DMS53 treated with DMSO at 0.1 percent for 48 hours (cell line): ENCODE results near the gene SCUBE2.
"Not testable (repeated sequence)": the region's sequence is repeated elsewhere in the genome, so short reads cannot be mapped to it uniquely, and the experiment has no call there.

Experiments
- DNase-seq: peaks from one replicate; lab custom pipeline; 2025; ENCODE audit not compliant: unreplicated experiment; lab: John Stamatoyannopoulos, UW

The SCUBE2 gene

DNA sequence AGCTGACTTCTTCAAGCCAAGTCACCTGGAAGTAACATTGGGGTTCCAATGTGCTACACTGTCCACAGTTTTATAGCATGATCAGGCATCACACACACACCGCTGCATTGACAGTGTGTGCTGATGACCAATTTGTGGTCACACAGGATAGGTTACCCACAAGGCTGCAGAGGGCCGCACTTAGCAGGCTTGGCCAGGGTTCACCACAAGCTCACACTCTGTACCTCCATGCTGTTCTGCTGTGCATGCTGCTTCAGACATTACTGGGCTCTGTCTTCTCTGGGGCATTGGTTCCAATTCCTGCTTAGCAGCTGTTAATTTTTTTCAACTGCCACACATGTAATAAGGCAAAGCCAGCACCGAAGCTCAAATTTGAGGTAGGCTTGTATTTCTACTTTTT is 76.6 kb downstream of the SCUBE2 start:
- DNase-seq, result no peak

DNA sequence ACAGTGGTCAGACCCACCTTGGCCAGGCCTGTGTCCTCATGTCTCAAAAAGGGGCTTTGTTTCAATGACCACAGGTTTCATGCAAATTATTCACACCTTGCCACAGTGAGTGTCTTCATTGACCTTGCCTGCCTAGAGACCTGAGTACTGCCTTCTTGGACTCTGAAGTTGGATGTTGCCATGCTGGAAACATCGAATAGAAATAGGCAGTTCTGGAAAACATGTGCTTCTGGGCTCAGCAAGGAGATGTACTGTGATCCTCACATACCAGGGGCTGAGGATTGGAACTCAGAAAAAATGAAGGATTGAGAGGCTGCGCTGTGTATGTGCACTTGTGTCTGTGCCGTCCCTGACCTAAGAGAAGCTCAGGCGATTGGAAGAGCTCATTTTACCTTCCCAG is 78.0 kb downstream of the SCUBE2 start:
- no peak for DNase-seq

DNA sequence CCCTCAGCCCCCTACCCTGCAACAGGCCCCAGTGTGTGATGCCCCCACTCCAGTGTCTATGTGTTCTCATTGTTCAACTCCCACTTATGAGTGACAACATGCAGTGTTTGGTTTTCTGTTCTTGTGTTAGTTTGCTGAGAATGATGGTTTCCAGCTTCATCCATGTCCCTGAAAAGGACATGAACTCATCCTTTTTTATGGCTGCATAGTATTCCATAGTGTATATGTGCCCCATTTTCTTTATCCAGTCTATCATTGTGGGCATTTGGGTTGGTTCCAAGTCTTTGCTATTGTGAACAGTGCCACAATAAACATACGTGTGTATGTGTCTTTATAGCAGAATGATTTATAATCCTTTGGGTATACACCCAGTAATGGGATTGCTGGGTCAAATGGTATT is 81.9 kb downstream of the SCUBE2 start:
- not testable (repeated sequence) for DNase-seq

DNA sequence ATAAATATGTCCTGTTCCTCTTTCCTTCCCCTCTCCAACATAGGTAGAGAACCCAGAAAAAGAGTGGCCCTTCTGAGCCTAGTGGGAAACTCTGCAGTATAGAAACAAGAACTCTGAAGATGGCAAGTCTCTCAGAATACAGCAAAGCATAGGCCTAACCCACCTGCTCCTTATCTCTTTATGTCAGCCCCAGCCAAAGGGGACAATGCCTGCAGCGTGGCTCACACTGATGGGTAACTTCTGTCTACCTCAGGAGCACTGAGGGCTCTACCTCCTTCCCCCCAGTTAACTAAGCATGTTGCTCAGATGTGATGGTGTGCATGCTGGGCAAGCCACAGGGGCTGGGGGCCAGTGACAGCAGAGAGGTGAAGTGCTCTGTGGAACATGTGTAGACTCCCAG is 82.7 kb downstream of the SCUBE2 start:
- no peak for DNase-seq

DNA sequence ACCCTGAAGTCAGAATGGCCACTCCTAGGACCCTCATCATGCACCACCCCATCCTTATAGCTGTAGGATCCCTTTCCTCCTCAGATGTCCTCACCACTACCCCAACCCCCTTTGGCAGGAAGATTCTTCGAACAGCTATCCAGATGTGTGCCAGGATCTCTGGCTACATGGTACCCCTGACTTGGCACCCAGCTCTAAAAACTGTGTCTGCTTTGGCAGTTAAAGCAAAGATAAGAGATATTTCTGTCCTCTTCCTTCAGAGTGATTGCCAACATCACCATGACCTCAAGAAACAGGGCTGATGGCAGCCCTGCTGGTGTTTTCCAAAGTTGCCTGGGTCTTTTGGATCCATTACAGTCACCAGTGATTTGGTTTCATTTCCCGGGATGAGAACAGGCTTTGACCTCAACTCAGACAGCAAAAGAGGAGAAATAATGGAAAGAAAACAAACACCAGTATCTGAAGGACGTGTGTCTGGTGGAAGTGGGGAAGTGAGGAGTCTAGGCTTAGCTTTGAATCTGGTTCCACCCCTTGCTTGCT is 83.3 kb downstream of the SCUBE2 start:
- no peak for DNase-seq

DNA sequence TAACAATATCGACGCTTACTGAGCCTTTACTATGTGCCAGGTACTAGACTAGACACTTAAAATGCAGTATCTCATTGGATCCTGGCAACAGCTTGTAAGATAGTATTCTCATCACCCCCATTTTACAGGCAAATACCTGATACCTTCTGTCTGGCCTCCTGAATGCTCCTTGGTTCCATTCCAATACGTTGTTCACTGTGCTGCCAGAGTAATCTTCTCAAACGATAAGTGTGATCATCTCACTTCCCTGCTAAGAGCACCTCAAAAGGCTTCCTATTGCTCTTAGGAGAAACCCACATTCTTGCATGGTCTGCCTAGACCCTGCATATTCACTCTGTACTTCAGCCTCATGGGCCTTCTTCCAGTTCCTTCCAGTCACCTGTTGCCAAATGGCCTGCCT is 86.3 kb downstream of the SCUBE2 start:
- DNase-seq, result peak; percentile 15

DNA sequence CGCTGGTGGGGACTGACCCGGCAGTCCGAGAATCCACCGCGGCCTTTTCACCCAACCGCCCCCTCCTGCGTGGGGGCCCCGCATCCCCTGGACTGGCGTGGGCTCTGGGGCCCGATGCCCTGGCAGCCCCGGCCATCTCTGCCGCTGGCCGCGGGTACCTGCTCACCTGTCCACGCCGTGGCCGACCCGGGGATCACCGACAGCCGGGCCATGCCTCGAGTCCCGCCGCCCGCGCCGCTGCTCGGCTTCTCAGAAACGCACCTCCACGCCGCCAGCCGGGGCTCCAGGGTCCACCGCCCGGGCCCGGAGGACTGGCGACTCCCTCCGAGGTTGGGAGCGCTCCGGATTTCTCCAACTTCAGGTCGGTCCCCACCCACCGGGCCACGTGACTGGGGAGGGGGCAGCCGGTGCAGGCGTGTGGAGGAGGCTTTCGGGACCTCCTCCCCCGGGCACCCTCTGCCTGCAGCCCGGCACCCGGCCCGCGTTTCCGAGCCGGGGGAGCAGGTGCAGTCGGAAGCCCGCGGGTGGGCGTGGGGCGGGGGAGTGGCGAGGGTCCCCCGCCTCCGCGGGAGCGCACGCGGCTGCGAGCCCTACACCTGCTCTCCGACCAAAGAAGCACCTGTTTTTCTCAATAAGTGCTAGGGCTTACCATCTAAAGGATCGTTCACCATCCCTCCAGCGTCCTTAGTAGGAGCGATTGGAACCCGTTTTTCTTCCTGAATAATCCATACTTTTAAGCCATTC is 87.0 kb downstream of the SCUBE2 start:
- peak; percentile 13 for DNase-seq

DNA sequence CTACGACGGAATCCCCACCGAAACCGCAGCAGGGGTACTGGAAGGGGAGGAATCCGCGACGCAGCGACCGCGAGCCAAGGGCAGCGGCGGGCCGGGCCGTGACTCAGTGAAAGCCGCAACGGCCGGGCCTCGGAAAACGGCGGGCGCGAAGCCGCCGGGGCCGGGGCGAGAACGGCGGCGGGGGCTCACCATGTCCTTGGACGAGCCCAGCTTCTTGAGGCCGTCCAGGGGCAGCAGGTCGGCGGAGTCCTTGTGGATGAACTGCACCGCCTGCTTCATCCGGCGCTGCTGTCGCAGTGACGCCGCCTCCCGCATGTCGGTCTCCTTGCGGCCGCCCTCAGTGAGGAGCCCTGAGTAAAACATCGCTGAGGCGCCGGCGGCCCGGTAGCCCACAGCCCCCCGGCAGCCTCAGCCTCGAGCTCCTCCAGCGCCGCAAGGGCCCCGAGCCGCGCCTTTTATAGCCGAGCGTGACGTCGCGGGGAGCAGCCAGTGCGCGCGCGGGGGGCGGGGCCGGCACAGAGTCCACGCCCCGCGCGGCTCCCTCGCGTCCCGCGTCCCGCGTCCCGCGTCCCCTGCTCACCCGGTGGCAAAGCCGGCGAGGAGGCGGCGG is 87.7 kb downstream of the SCUBE2 start, which contains the start of gene NRIP3:
Gene NRIP3 (minus strand): TSS at position 429 of the 610 bp plus-strand sequence. CDS start 66 bp downstream, at position 363.
- peak; percentile 70 for DNase-seq

DNA sequence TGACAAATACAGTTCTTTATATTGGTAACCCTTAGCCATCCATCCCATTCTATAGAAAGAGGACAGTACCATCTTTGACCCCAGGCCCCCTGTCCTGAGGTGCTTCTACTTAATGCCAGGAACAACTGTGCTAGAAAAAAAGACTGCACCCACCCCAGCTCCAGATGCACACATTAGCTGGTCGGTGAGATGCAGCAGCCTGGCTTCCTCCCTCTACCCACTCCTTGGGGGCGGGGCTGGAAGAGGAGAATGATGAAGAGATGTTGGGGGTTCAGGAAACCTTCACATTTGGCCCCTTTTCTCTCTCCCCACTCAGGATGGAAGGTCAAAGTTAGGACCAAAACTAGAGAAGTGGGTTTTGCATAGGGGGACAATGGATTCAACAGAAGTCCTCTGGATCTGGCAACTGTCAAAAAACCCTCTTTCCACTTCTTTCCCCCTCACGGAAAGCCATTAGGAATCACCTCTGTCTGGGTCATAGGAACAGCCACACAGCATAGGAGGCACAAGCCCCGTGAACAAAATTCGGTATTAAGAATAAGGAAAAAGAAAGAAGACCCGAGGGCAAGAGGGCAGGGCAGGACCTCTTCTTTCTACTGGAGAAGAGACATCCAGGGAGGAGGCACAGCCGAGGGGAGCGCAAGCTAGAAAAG is 88.4 kb downstream of the SCUBE2 start:
- no peak for DNase-seq

DNA sequence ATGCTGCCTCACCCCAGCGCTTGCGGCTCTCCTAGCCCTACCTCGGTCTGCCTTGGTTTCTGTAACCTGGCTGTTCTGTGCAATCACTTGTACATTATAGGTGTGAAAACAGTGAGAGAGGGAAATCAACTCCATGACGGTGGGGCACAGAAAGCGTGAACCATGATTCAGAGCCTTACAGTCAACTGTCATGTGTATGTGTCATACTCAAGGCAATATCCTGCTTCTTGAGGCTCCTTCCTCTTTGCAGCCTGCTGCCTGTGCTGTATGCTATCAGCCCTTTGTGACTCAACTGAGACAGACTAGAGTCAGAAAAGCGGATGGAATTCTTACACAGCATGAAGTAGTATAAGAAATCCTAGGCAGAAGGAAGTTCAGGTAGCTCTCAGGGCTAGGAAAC is 89.7 kb downstream of the SCUBE2 start:
- DNase-seq, result no peak

DNA sequence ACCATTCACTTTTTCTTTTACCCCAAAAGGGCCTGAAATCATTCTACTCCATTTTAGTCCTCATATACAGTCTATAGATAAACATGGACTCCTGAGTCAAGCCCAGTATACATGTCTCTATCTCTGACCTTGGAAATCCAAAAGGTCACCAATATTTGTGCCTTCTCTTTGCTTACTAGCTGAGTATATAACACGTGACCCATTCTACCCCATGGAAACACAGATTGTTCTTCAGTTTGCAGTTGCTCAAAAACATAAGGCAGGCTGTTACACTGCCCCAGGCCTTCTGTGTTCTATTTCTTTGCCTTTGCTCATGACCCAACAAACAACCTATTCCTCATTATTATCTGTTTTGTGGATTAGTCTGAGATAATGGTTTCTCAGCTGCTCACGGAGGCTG is 93.4 kb downstream of the SCUBE2 start:
- DNase-seq, result no peak

DNA sequence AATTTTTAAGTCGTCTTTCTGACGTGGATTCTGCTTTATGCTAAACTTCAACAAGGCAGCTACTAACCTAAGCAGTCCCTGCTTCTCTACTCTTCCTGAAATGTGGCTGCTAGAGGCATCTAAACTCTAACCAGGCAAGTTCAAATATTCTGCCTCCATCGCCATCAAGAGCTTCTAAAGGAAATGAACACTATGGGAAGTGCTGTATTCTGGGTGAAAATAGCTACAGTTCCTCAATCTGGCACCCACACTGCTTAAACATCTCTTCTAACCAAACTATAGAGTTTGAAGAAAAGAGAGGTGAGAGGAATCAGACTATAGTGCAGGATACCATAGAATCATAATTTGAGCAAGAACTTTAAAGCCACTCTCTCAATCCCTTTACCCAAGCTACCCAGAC is 93.9 kb downstream of the SCUBE2 start:
- DNase-seq, result no peak

DNA sequence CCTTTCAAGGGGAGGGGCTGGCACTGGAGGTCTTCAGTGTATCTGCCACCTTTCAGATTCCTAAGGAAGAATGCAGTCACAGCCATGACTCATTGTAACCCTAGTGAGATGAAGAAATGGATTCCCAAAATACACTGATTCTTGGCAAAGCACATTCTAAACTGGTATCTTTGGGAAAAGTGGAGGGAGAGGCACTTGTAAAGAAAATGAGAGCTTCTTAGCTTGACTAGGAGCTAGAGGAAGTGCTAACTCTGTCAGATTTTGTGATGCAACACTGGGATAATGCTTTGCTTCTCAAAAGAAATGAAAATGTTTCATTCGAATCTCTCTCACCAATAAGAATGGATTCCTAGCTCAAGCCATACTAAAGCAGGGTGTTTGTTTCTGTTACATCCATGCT is 101.9 kb downstream of the SCUBE2 start:
- no peak for DNase-seq

DNA sequence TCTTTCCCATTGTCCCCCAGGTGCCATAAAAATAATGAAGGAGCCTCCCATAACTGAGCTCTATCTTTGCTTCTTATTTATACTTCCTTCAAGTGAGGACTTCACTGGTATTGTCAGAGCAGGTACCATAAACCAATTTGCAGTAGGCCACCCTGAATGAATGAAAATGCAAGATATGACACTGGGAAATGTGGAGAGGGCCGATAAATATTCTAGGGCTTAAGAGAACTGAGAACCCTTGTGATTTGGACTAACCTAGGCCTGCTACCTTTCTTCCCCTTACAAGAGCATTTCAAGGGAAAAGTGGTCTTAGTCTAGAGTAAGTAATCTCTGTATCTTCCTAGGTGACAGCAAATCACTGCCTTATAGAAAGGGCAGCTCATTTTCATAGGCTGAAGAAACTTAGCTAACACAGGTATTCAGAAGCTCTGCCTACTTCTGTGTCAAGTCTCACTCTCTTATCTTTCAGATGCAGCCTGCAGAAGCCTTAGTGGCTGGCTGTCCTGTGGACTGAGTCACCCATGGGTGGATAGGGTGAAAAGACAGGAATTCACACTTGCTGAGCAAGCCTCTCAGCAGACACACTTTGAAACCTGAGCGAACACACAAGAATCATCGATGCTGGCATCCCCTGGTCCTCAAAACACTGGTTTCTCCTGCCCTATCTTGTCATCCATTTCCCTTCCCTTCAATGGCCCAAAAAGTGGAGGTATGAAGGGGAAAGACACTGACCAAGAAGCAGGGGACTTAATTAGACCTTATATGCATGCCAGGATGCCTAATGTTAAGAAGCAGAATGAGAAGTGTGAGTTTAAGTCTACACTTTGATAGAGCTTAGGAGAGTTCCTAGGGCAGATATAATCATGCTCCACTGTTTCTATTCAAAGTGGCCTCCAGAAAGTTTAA is 102.8 kb downstream of the SCUBE2 start:
- DNase-seq, result no peak

DNA sequence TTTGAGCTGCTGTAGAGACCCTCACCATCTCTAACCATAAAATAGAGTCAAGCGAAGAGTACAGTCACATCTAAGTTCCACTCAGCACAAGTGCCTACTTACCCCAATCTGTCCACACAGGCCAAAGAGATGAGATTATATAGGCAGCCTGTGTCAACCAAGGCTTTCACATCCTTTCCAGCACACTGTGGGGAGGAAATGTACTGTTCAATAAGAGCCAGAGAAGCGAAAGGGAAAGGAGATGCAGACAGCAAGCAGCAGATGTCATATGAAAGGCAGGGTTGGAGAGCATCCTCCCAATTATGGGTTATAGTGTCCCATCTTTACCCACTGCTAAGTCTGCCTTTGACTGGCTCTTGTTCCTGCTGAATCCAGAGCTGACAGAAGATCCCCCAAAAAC is 104.0 kb downstream of the SCUBE2 start:
- DNase-seq, result no peak

DNA sequence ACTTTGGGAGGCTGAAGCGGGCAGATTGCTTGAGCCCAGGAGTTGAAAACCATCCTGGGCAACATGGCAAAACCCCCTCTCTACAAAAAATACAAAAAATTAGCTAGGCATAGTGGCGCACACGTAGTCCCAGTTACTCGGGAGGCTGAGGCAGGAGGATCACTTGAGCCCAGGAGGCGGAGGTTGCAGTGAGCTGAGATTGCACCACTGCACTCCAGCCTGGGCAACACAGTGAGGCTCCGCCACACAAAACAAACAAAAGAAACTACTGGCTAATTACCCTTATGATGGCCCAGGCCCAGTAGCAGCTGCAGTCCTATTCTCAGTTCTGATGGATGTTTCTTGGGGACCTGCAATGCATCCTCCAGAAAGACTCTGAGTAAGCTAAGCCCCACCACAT is 104.6 kb downstream of the SCUBE2 start:
- not testable (repeated sequence) for DNase-seq

DNA sequence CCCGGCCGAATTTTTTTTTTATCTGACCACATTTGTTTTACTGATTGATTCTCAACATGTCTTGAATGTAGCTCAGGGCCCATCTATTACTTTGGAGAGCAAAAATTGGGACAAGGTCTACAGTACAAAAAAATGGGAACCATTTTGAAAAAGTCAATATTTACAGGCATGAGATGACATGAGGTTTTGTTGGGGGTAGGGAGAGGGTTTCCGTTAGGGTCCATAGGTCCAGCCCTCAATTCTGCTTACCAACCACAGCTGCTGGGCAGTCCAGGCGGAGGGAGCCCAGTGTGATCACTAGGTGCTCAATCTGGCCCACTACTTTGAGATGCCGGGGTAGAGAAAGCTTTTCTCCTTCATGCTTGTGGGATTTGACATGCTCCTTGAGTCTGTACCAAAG is 105.9 kb downstream of the SCUBE2 start:
- DNase-seq, result no peak

DNA sequence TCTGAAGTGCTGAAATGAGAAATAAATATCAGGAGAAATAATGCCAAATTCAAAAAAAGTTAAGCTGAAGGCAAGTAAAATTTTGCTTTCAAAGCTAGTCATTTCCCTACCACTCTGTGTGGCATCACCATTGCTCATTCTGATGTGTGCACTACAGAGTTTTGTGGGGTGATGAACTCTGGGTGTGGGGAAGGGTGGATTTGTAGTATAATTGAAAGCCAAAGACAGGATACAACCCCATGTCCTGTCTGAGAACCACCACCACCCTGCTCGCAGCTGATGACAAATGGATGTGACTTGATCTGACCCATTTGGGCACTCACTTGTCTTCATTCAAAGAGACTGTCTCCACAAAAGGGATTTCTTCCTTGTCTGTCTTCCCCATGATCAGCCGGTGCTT is 107.8 kb downstream of the SCUBE2 start:
- no peak for DNase-seq

DNA sequence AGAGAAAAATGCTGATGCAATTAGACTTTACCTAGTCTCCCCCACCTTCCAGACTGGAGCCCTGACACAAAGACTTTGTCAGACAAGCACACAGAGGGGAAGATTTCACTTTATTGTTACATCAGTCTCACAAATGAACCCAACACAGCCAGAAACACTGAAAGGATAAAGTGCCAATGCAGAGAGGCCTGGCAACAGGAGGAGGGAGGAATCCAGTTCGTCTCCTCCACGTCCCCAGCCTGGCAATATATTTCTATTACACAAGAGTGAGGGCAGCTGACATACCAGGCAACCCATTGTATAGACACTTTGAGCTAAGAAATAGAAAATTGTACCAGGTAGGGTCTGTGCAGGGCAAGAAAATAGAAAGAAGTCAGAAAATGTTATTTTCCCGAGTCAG is 110.9 kb downstream of the SCUBE2 start:
- DNase-seq, result no peak

DNA sequence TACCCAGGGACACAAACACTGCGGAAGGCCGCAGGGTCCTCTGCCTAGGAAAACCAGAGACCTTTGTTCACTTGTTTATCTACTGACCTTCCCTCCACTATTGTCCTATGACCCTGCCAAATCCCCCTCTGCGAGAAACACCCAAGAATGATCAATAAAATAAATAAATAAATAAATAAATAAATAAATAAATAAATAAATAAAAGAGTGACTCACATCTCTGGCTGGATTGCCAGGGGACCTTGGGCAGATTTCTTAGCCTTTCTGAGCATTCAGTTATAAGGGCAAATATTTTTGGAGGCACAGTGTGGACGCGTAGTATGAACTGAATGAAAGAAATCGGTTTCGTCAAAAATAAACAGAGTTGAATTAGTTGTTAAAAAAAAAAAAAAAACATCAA is 112.0 kb downstream of the SCUBE2 start:
- not testable (repeated sequence) for DNase-seq

DNA sequence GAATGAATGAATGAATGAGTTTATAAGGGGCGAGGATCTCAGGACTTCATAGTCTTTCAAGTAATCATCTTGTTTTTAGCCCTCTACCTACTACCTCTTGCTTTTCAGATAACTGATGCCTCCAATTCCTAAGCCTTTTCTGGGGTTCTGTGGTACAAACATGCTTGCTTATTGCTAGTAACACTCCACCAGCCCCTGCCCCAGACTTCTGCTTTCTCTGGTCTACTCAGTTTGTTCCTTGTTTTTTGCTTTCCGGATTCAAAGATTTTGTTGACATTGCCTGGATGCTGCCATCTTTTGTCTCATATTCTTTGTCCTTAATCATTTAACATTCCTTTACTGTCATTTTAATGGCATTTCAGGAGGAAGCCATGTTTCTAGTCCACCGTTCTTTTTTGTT is 118.3 kb downstream of the SCUBE2 start:
- DNase-seq, result no peak
